ENCODE measurements around the gene RGS7.

The RGS7 gene

DNA sequence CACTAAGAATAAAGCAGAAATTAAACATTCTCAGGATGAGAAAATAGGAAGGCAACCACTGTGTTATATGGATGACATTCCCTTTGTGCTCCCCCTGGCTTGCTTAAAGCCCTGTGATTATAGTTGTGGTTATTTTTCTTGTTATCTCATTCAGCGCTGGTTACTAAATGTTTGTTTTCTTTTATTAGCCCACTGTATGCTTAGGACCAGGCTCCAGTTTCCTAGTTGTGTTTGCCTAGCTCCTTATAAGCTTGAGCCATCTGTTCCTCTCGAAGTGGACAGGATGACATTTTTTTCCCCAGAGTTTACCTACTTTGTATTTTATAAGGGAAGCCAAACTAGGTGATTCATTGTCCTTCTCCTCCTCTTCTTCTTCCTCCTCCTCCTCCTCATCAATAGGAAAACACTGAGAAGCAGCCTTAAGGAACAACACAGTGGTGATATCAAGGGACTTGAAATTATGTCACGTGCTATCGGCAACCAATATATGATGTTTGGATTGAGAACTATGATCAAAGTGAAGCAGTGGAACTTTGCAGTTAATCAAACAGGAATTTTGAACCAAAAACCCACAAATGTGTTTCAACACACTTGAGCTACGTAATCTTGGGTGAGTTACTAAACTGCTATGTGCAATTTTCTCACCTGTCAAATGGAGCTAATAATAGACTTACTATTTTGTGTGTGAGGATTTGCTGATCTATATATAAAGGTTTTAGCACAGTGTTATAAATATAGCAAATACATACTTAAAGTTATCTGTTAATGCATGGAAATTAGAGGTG lies 35.1 kb upstream of the RGS7 start:
- H3K9me3 ChIP-seq (ENCODE audit: control insufficient read depth, low read length) = no peaks in the 10 kb centered on the region
- H3K79me2 ChIP-seq = no peaks in the 10 kb centered on the region
- no peaks in the 10 kb centered on the region for H3K27me3 ChIP-seq (ENCODE audit: control insufficient read depth, insufficient read depth, low read length)
- H3K9ac ChIP-seq = no peak overlapping the region
- no peak overlapping the region for H3K4me3 ChIP-seq (ENCODE audit: low read depth, low read length)
- TF ChIP-seq, protein P1, sequence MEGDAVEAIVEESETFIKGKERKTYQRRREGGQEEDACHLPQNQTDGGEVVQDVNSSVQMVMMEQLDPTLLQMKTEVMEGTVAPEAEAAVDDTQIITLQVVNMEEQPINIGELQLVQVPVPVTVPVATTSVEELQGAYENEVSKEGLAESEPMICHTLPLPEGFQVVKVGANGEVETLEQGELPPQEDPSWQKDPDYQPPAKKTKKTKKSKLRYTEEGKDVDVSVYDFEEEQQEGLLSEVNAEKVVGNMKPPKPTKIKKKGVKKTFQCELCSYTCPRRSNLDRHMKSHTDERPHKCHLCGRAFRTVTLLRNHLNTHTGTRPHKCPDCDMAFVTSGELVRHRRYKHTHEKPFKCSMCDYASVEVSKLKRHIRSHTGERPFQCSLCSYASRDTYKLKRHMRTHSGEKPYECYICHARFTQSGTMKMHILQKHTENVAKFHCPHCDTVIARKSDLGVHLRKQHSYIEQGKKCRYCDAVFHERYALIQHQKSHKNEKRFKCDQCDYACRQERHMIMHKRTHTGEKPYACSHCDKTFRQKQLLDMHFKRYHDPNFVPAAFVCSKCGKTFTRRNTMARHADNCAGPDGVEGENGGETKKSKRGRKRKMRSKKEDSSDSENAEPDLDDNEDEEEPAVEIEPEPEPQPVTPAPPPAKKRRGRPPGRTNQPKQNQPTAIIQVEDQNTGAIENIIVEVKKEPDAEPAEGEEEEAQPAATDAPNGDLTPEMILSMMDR (IDR thresholded peaks at IDR 0.05) = no peak
- H3K36me3 ChIP-seq (ENCODE audit: control insufficient read depth, insufficient read depth, low read length) = no peaks in the 10 kb centered on the region
- H2AFZ ChIP-seq = no peak overlapping the region
- no peak overlapping the region for H3K27ac ChIP-seq
- no peak overlapping the region for H3K4me2 ChIP-seq (ENCODE audit: low read length)
- no peaks in the 10 kb centered on the region for H3K4me1 ChIP-seq

DNA sequence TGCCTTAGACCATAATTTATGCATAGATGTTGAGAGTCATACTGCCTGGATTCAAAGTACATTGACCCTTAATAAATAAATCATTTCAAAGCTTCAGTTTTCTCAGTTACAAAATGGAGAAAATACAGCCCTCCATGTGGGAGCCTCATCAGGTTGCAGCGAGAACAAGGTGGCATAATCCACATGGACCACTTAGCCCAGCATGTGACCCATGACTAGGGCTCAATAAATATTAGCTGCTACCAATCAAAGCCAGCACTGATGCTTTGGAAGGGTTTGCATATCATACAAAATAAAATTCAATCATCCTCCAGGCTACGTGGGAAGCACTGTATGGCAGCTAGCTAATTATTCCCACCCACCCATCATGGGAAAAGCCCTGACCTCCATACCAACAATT lies 33.5 kb upstream of the RGS7 start:
- no peak overlapping the region for H3K9ac ChIP-seq
- no peak overlapping the region for H3K4me3 ChIP-seq (ENCODE audit: low read depth, low read length)
- no peaks in the 10 kb centered on the region for H3K9me3 ChIP-seq (ENCODE audit: control insufficient read depth, low read length)
- H3K27ac ChIP-seq = no peak overlapping the region
- H3K4me1 ChIP-seq = no peaks in the 10 kb centered on the region
- H3K27me3 ChIP-seq (ENCODE audit: control insufficient read depth, insufficient read depth, low read length) = no peaks in the 10 kb centered on the region
- H3K36me3 ChIP-seq (ENCODE audit: control insufficient read depth, insufficient read depth, low read length) = no peaks in the 10 kb centered on the region
- H3K79me2 ChIP-seq = no peaks in the 10 kb centered on the region
- no peak overlapping the region for H2AFZ ChIP-seq
- no peak overlapping the region for H3K4me2 ChIP-seq (ENCODE audit: low read length)
- TF ChIP-seq, protein P1 (IDR thresholded peaks at IDR 0.05) = no peak

DNA sequence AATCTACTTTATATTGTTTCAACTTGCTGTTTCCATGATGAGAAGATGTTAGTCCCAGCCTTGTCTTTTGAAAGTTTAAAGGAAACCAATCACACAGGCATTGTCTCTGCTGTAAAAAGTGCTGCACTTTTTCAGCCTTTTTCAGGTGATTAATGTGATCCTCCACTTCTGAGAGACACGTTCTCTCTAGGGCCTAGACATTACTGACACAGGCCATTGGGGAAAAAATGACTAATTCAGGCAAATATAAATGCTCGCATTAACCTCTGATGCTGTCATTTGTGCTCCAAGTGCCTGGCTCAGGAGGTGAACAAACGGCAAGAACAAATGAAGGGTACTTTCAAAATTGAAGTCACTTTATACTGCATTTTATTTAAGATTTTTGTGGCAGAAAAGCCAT lies 32.4 kb upstream of the RGS7 start:
- Histone ChIP-seq H3K36me3 (ENCODE audit: control insufficient read depth, insufficient read depth, low read length) (no peaks in the 10 kb centered on the region), H3K9me3 (ENCODE audit: control insufficient read depth, low read length) (no peaks in the 10 kb centered on the region), H2AFZ (no peak overlapping the region), H3K4me3 (ENCODE audit: low read depth, low read length) (no peak overlapping the region), H3K79me2 (no peaks in the 10 kb centered on the region), H3K27me3 (ENCODE audit: control insufficient read depth, insufficient read depth, low read length) (no peaks in the 10 kb centered on the region), H3K4me1 (no peaks in the 10 kb centered on the region), H3K9ac (no peak overlapping the region), H3K4me2 (ENCODE audit: low read length) (no peak overlapping the region), H3K27ac (no peak overlapping the region)
- TF ChIP-seq, protein P1 (IDR thresholded peaks at IDR 0.05) = no peak

DNA sequence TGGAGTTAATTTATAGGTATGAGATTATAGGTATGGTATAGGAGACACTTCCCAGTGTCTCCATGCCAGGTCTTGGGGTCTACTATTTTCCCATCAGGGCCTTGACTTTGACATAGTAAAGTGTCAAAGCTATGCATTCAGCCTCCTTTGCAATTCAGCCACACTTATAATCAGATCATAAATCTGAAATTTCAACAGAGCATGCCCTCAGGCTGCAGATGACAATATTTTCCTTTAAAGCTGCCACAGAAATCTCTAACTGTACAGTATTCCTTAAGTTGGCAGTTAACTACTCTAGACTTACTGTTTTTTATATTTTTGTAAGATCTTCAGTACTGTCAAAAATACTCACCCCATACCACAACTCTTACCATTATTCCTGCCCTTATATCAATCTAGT lies 30.2 kb upstream of the RGS7 start:
- Histone ChIP-seq H3K4me3 (ENCODE audit: low read depth, low read length) (no peak overlapping the region), H2AFZ (no peak overlapping the region), H3K4me2 (ENCODE audit: low read length) (no peak overlapping the region), H3K27ac (no peak overlapping the region), H3K79me2 (no peaks in the 10 kb centered on the region), H3K27me3 (ENCODE audit: control insufficient read depth, insufficient read depth, low read length) (no peaks in the 10 kb centered on the region), H3K9ac (no peak overlapping the region), H3K4me1 (no peaks in the 10 kb centered on the region), H3K9me3 (ENCODE audit: control insufficient read depth, low read length) (no peaks in the 10 kb centered on the region), H3K36me3 (ENCODE audit: control insufficient read depth, insufficient read depth, low read length) (no peaks in the 10 kb centered on the region)
- TF ChIP-seq, protein P1 (IDR thresholded peaks at IDR 0.05) = no peak

DNA sequence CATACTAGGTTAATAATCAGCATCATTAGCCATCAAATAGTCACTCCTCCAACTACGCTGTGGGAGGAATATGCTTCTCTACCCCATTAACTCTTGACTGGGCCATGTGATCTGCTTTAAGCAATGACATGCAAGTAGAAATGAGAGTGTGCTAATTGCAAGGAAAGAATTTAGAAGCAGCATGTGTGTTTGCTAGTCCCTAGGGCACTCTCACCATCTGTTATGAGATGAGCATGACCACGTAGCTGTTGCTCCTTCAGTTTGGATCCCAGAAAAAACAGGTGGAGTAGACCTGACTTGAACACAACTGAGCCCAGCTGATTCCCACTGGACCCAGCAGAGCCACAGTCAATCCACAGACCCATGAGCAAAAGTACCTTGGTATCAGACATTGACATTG lies 19.7 kb upstream of the RGS7 start:
- Histone ChIP-seq H3K27me3 (ENCODE audit: control insufficient read depth, insufficient read depth, low read length) (no peaks in the 10 kb centered on the region), H3K4me2 (ENCODE audit: low read length) (no peak overlapping the region), H3K79me2 (no peaks in the 10 kb centered on the region), H3K4me3 (ENCODE audit: low read depth, low read length) (no peak overlapping the region), H2AFZ (no peak overlapping the region), H3K4me1 (no peaks in the 10 kb centered on the region), H3K27ac (no peak overlapping the region), H3K9me3 (ENCODE audit: control insufficient read depth, low read length) (no peaks in the 10 kb centered on the region), H3K36me3 (ENCODE audit: control insufficient read depth, insufficient read depth, low read length) (no peaks in the 10 kb centered on the region), H3K9ac (no peak overlapping the region)
- TF ChIP-seq, protein P1 (IDR thresholded peaks at IDR 0.05) = no peak

Measured in parathyroid adenoma (tissue), 2 donors.